Fibroblast of lung (primary cell): ENCODE measurements around the gene HECTD2. TPM values are rescaled to one million over a fixed set of nuclear protein-coding genes. Genes with fewer than 3 reads are reported as not detected.
"Not testable (repeated sequence)": the region's sequence is repeated elsewhere in the genome, so short reads cannot be mapped to it uniquely, and the experiment has no call there.

Source experiments
- DNase-seq, 2 donors: peaks; one replicate each; pipeline versions ENCODE4 v3.0.0 to v3.0.0-alpha.2; 2010; ENCODE audit warnings: low read depth in 2 of 2
- H2AFZ ChIP-seq: 2 replicates; pipeline ENCODE4 v1.5.1; 2012; ENCODE audit warnings: low read length, control low read depth, inconsistent platforms
- H3K27ac ChIP-seq: 2 replicates; pipeline ENCODE4 v1.5.1; 2011; ENCODE audit warnings: low read length, control low read depth; ENCODE audit not compliant: insufficient read depth
- H3K27me3 ChIP-seq: 2 replicates; pipeline ENCODE4 v1.5.1; 2011; ENCODE audit warnings: mild to moderate bottlenecking, low read length; ENCODE audit not compliant: control insufficient read depth, insufficient read depth
- H3K36me3 ChIP-seq: 2 replicates; pipeline ENCODE4 v1.5.1; 2011; ENCODE audit warnings: low read length; ENCODE audit not compliant: control insufficient read depth, insufficient read depth
- H3K4me1 ChIP-seq: 2 replicates; pipeline ENCODE4 v1.5.1; 2011; ENCODE audit warnings: low read length; ENCODE audit not compliant: control insufficient read depth, insufficient read depth; ENCODE audit errors: extremely low read depth
- H3K4me2 ChIP-seq: 2 replicates; pipeline ENCODE4 v1.5.1; 2011; ENCODE audit warnings: low read length, control low read depth; ENCODE audit not compliant: insufficient read depth; ENCODE audit errors: extremely low read depth
- H3K4me3 ChIP-seq, 4 experiments: fragments of 200-600 bp in 1 of 4; sonication (generic) in 1 of 4; replicated peaks in 1 of 4; 2 replicates each; pipeline ENCODE4 v1.5.1; 2011 to 2016; ENCODE audit warnings: low read length in 4 of 4, low read depth in 3 of 4, mild to moderate bottlenecking in 3 of 4, control low read depth in 2 of 4, inconsistent platforms in 1 of 4, mixed read lengths in 1 of 4; ENCODE audit not compliant: insufficient read depth in 1 of 4; ENCODE audit errors: control extremely low read depth in 1 of 4
- H3K79me2 ChIP-seq: 2 replicates; pipeline ENCODE4 v1.5.1; 2012; ENCODE audit warnings: mild to moderate bottlenecking, low read length, inconsistent platforms; ENCODE audit not compliant: control insufficient read depth, insufficient read depth
- H3K9ac ChIP-seq: 2 replicates; pipeline ENCODE4 v1.5.1; 2011; ENCODE audit warnings: mild to moderate bottlenecking, low read length, control low read depth; ENCODE audit not compliant: insufficient read depth
- H3K9me3 ChIP-seq: 2 replicates; pipeline ENCODE4 v1.5.1; 2012; ENCODE audit warnings: low read depth, low read length; ENCODE audit not compliant: control insufficient read depth, insufficient read depth
- H4K20me1 ChIP-seq: 2 replicates; pipeline ENCODE4 v1.5.1; 2011; ENCODE audit warnings: low read length; ENCODE audit not compliant: control insufficient read depth, insufficient read depth; ENCODE audit errors: extremely low read depth
- EZH2 ChIP-seq: IDR thresholded peaks from 2 replicates; pipeline ENCODE4 v1.5.1; 2012; ENCODE audit warnings: low read length, control low read depth, mild to moderate bottlenecking; ENCODE audit errors: missing control alignments
- polyA plus RNA-seq, 2 donors: library from polyadenylated mRNA; depleted of rRNA in 1 of 2; stranded (reverse) in 1 of 2; unstranded in 1 of 2; fragments of >200 nt; gene quantifications; 2 replicates each; pipeline ENCODE4 v1.2.1, GENCODE V29; 2011 to 2012; ENCODE audit warnings: missing spikeins in 1 of 2
- total RNA-seq: library from RNA; depleted of rRNA; stranded (reverse); fragments of >200 nt; gene quantifications from 2 replicates; pipeline ENCODE4 v1.2.1, GENCODE V29; 2014
- TF ChIP-seq, protein P1 (sequence below), 2 donors: IDR thresholded peaks in 1 of 2; conservative IDR thresholded peaks in 1 of 2; 1 replicate in 1 of 2; 2 replicates in 1 of 2; pipeline ENCODE4 v1.5.1; 2011 to 2012; ENCODE audit warnings: low read length in 2 of 2, control low read depth in 1 of 2, inconsistent platforms in 1 of 2, low read depth in 1 of 2, mild to moderate bottlenecking in 1 of 2

Gene HECTD2
- total and polyA plus RNA-seq, 2 donors (not counting 1 experiment from before 2014, with no cell fraction given) = 7.6 to 8.3 TPM

DNA sequence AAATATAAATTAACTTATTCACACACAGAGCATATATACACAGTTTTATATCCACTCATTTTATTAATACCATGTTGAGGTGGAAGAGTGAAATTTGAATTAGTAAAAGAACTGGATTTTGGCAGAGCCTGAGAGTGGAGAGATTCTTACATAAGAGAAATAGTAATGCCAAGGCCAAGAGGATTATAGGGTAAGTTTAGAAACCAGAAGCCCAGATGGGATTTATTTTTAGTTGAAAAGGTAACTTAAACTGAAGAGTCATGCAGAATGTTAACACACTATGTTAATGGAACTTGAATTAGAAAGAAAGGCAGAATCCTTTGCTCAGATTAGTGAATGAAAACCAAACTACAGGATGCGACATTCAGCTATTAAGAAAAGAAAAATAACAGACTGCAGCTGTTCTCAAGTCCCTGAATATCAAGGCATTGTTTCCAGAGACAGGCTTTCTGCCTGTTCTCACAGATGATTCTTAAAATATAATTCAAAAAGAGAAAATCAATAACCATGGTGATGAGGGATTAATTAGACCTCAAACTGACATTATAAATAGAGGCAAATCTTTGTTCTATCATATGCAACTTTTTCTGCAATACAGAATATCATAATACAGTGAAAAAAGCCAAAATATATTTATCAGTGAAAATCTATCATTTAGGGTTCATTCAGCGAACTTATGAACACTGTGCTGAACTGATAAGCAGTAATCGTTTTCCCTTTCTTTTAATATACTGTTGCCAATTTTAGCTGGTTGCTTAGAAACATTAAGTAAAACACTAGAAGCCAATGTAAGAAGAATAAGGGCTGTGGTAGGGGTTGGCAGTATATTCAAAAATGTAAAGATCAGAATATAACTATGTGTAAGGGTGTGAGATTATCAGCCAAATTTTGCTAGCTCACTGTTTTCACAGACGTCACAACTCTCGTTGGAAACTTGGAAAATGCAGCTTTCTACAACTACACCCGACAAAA lies 34.4 kb downstream of the HECTD2 start:
- no peak overlapping the region for H3K9ac ChIP-seq
- no peak for DNase-seq
- no peaks in the 10 kb centered on the region for H3K79me2 ChIP-seq

DNA sequence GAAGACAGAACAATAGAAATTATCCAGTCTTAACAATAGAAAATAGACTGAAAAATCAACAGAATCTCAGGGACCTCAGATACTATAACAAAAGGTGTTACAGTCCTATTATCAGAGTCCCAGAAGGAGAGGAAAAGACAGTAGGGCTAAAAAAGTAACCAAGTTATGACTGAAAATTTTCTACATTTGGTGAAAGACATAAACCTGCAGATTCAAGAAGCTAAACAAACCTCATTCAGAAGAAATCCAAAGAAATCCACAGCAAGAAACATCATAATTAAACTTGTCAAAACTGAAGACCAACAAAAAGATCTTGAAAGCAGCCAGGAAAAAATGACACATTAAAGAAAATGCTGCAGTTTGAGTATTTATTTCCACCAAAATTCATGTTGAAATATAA lies 41.9 kb downstream of the HECTD2 start:
- H3K79me2 ChIP-seq = no peaks in the 10 kb centered on the region
- H3K9ac ChIP-seq = no peak overlapping the region
- no peaks in the 10 kb centered on the region for H3K9me3 ChIP-seq
- no peak overlapping the region for H3K4me3 ChIP-seq
- no peaks in the 10 kb centered on the region for H3K36me3 ChIP-seq
- H3K4me1 ChIP-seq = no peaks in the 10 kb centered on the region
- no peak overlapping the region for H2AFZ ChIP-seq
- TF ChIP-seq EZH2 = no peak
- DNase-seq = no peak
- no peaks in the 10 kb centered on the region for H4K20me1 ChIP-seq
- H3K27ac ChIP-seq = no peak overlapping the region
- H3K27me3 ChIP-seq = no peaks in the 10 kb centered on the region
- no peak overlapping the region for H3K4me2 ChIP-seq

More for the DNA sequence above, 34.4 kb downstream of the HECTD2 start:
- Histone ChIP-seq H3K9me3 (no peaks in the 10 kb centered on the region), H3K27ac (no peak overlapping the region), H4K20me1 (no peaks in the 10 kb centered on the region), H3K4me1 (no peaks in the 10 kb centered on the region), H2AFZ (no peak overlapping the region), H3K4me3 (no peak overlapping the region), H3K4me2 (no peak overlapping the region), H3K27me3 (no peaks in the 10 kb centered on the region), H3K36me3 (no peaks in the 10 kb centered on the region)
- TF ChIP-seq, protein P1, sequence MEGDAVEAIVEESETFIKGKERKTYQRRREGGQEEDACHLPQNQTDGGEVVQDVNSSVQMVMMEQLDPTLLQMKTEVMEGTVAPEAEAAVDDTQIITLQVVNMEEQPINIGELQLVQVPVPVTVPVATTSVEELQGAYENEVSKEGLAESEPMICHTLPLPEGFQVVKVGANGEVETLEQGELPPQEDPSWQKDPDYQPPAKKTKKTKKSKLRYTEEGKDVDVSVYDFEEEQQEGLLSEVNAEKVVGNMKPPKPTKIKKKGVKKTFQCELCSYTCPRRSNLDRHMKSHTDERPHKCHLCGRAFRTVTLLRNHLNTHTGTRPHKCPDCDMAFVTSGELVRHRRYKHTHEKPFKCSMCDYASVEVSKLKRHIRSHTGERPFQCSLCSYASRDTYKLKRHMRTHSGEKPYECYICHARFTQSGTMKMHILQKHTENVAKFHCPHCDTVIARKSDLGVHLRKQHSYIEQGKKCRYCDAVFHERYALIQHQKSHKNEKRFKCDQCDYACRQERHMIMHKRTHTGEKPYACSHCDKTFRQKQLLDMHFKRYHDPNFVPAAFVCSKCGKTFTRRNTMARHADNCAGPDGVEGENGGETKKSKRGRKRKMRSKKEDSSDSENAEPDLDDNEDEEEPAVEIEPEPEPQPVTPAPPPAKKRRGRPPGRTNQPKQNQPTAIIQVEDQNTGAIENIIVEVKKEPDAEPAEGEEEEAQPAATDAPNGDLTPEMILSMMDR (conservative IDR thresholded peaks at IDR 0.05 in 1 of 2, IDR thresholded peaks at IDR 0.05 in 1 of 2; ENCODE audit: low read depth in 1 of 2, low read length in 2 of 2) = no peak
- no peak for TF ChIP-seq EZH2

DNA sequence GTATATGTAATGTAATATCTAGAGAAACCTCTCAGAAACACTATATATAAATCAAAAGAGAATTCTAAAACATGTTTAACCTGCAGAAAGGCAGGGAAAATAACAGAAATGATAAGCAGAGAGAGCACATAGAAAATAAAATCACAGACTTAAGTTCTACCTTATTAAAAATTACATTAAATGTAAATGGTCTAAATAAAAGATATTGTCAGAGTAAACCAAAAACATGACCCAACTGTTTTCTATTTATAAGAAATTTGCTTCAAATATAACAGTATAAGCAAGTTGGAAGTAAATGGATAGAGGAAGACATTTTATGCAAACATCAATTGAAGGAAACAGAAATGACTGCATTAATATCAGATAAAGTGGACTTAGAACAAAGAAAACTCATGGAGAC lies 43.4 kb downstream of the HECTD2 start:
- Histone ChIP-seq H3K27me3 (no peaks in the 10 kb centered on the region), H3K4me1 (no peaks in the 10 kb centered on the region), H3K4me3 (no peak overlapping the region), H3K9me3 (no peaks in the 10 kb centered on the region), H2AFZ (no peak overlapping the region), H3K4me2 (no peak overlapping the region), H3K36me3 (no peaks in the 10 kb centered on the region), H3K79me2 (no peaks in the 10 kb centered on the region), H3K27ac (no peak overlapping the region), H3K9ac (no peak overlapping the region), H4K20me1 (no peaks in the 10 kb centered on the region)
- TF ChIP-seq, protein P1 (conservative IDR thresholded peaks at IDR 0.05 in 1 of 2, IDR thresholded peaks at IDR 0.05 in 1 of 2; ENCODE audit: low read depth in 1 of 2, low read length in 2 of 2) = no peak
- no peak for TF ChIP-seq EZH2
- DNase-seq = no peak

DNA sequence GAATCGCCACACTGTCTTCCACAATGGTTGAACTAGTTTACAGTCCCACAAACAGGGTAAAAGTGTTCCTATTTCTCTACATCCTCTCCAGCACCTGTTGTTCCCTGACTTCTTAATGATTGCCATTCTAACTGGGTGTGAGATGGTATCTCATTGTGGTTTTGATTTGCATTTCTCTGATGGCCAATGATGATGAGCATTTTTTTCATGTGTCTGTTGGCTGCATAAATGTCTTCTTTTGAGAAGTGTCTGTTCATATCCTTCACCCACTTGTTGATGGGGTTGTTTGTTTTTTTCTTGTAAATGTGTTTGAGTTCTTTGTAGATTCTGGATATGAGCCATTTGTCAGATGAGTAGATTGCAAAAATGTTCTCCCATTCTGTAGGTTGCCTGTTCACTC lies 45.0 kb downstream of the HECTD2 start:
- H3K4me1 ChIP-seq, H3K4me3 ChIP-seq, H3K27ac ChIP-seq, H3K36me3 ChIP-seq, H3K9ac ChIP-seq, H4K20me1 ChIP-seq, H3K4me2 ChIP-seq, H3K9me3 ChIP-seq, H3K79me2 ChIP-seq, DNase-seq, H3K27me3 ChIP-seq, H2AFZ ChIP-seq: not testable (repeated sequence)
